T-cell (primary cell): ENCODE results near the gene PRR11. TPM values are rescaled to one million over a fixed set of nuclear protein-coding genes. Genes with fewer than 3 reads are reported as not detected.

Experiments used
- ATAC-seq, 4 experiments: fragments of 200-7000 bp in 3 of 4; fragments of 150-1000 bp in 1 of 4; cut with Tn5 transposase; replicated peaks in 1 of 4; 1 replicate in 3 of 4; 2 replicates in 1 of 4; pipeline ENCODE4 v1.10.0; 2021; ENCODE audit warnings: moderate library complexity in 3 of 4, mild to moderate bottlenecking in 2 of 4, moderate number of reproducible peaks in 1 of 4
- CTCF ChIA-PET, 2 donors: fragments of 300-600 bp; sonication (Branson Sonifier 250); formaldehyde crosslinking; loops; one replicate each; lab custom pipeline; 2022; ENCODE audit warnings: antibody characterized with exemption in 2 of 2; lab: Charles Lee
- POLR2A ChIA-PET, 2 donors: fragments of 300-600 bp; sonication (Branson Sonifier 250); formaldehyde crosslinking; loops; one replicate each; lab custom pipeline; 2022; ENCODE audit warnings: antibody characterized with exemption in 2 of 2; lab: Charles Lee
- DNase-seq, 35 experiments: peaks; one replicate each; pipeline versions ENCODE4 v3.0.0 to v3.0.0-alpha.2; 2013 to 2023
- H3K27ac ChIP-seq: one replicate; pipeline ENCODE4 v1.5.1; 2013; ENCODE audit warnings: low read length
- H3K27me3 ChIP-seq, 2 experiments: replicated peaks in 1 of 2; 1 replicate in 1 of 2; 2 replicates in 1 of 2; pipeline versions ENCODE4 v1.6.1 to v1.7.0; 2013; ENCODE audit warnings: low read length in 1 of 2, mixed read lengths in 1 of 2; ENCODE audit not compliant: control insufficient read depth in 2 of 2, insufficient read depth in 2 of 2; ENCODE audit errors: extremely low read depth in 1 of 2
- H3K36me3 ChIP-seq, 2 donors: 1 replicate in 1 of 2; 2 replicates in 1 of 2; pipeline versions ENCODE4 v1.6.1 to v1.7.0; 2013; ENCODE audit warnings: low read length in 1 of 2; ENCODE audit not compliant: control insufficient read depth in 2 of 2, insufficient read depth in 1 of 2; ENCODE audit errors: extremely low read depth in 1 of 2
- H3K4me1 ChIP-seq, 2 experiments: 1 replicate in 1 of 2; 2 replicates in 1 of 2; pipeline versions ENCODE4 v1.6.1 to v1.7.0; 2013; ENCODE audit warnings: low read length in 2 of 2, mixed read lengths in 1 of 2; ENCODE audit not compliant: insufficient read depth in 2 of 2, control insufficient read depth in 1 of 2; ENCODE audit errors: extremely low read depth in 1 of 2
- H3K4me3 ChIP-seq, 2 donors: 1 replicate in 1 of 2; 2 replicates in 1 of 2; pipeline versions ENCODE4 v1.5.1 to v1.7.0; 2013; ENCODE audit warnings: mild to moderate bottlenecking in 2 of 2, low read length in 1 of 2, moderate library complexity in 1 of 2; ENCODE audit not compliant: control insufficient read depth in 1 of 2; ENCODE audit errors: extremely low read depth in 1 of 2
- H3K9me3 ChIP-seq: 2 replicates; pipeline ENCODE4 v1.7.0; 2013
- H3K27ac Mint-ChIP-seq, 2 donors: one replicate each; pipeline ENCODE4 v1.8.0; 2020 to 2021; ENCODE audit warnings: mild to moderate bottlenecking in 2 of 2, mixed read lengths in 2 of 2
- H3K27me3 Mint-ChIP-seq, 2 donors: one replicate each; pipeline ENCODE4 v1.8.0; 2021 to 2022; ENCODE audit warnings: mixed read lengths in 2 of 2
- H3K36me3 Mint-ChIP-seq: one replicate; pipeline ENCODE4 v1.8.0; 2021; ENCODE audit warnings: mixed read lengths
- H3K4me1 Mint-ChIP-seq, 3 donors: one replicate each; pipeline ENCODE4 v1.8.0; 2020 to 2022; ENCODE audit warnings: mixed read lengths in 3 of 3, mild to moderate bottlenecking in 1 of 3
- H3K4me3 Mint-ChIP-seq, 3 donors: one replicate each; pipeline ENCODE4 v1.8.0; 2020 to 2022; ENCODE audit warnings: mild to moderate bottlenecking in 3 of 3, mixed read lengths in 3 of 3, moderate library complexity in 3 of 3
- H3K9me3 Mint-ChIP-seq, 3 donors: one replicate each; pipeline ENCODE4 v1.8.0; 2020 to 2022; ENCODE audit warnings: mixed read lengths in 3 of 3
- WGBS: methylation state at CpG from one replicate; pipeline ENCODE4 v1.1.5; 2013; ENCODE audit warnings: missing lambda C conversion rate; ENCODE audit not compliant: insufficient coverage; 5-methylcytosine and 5-hydroxymethylcytosine counted together
- total RNA-seq, 35 experiments: library from RNA in 6 of 35; stranded (reverse) in 6 of 35; fragments of 120-200 nt in 1 of 35; gene quantifications; one replicate each; pipeline versions ENCODE4 v1.2.1 to v1.2.4 and lab custom pipeline; 2013 to 2026

PRR11 gene
- total RNA-seq, 5 donors from 2014 or later (not counting 1 experiment from before 2014, with no cell fraction given): 1.1 to 3.3 (median 1.8) TPM

GRCh38 chr17:59149051-59149450 is 6.5 kb upstream of the PRR11 start:
- H3K4me1 Mint-ChIP-seq: peaks cover 28 to 48% (median 47%) of the 10 kb centered on the region in 3 donors
- H3K36me3 Mint-ChIP-seq: peaks cover 6% of the 10 kb centered on the region
- no peaks in the 10 kb centered on the region for H3K9me3 Mint-ChIP-seq
- DNase-seq (no peak), ATAC-seq (no peak)
- H3K4me3 Mint-ChIP-seq: no peak overlapping the region
- no CpG with 5 or more reads among the region's 2 CpGs for WGBS
- Histone ChIP-seq H3K9me3 (no peaks in the 10 kb centered on the region), H3K36me3 (no peaks in the 10 kb centered on the region), H3K4me3 (no peak overlapping the region), H3K27me3 (no peaks in the 10 kb centered on the region), H3K4me1 (peaks cover 8 to 14% of the 10 kb centered on the region in 2 experiments), H3K27ac (no peak overlapping the region)
- no peak overlapping the region for H3K27ac Mint-ChIP-seq
- ChIA-PET POLR2A (no interaction called here), CTCF (interaction anchor here in 1 of 2 donors (0.5 kb wide), 1 partner anchor 38 kb away, joined by 3 read pairs; no protein-coding TSS in a partner anchor)
- no peaks in the 10 kb centered on the region for H3K27me3 Mint-ChIP-seq

GRCh38 chr17:59149841-59150511 is 5.6 kb upstream of the PRR11 start:
- no peak for ATAC-seq
- ChIA-PET CTCF (no interaction called here), POLR2A (no interaction called here)
- peaks cover 28 to 52% (median 52%) of the 10 kb centered on the region in 3 donors for H3K4me1 Mint-ChIP-seq
- no peaks in the 10 kb centered on the region for H3K9me3 Mint-ChIP-seq
- H3K36me3 ChIP-seq: no peaks in the 10 kb centered on the region
- 56% methylated on average over 1 of the region's 5 CpGs for WGBS
- no peaks in the 10 kb centered on the region for H3K9me3 ChIP-seq
- no peaks in the 10 kb centered on the region for H3K36me3 Mint-ChIP-seq
- H3K4me3 Mint-ChIP-seq: no peak overlapping the region
- no peak overlapping the region for H3K27ac ChIP-seq
- DNase-seq: no peak
- no peak overlapping the region for H3K27ac Mint-ChIP-seq
- H3K4me1 ChIP-seq: peaks cover 12 to 14% of the 10 kb centered on the region in 2 experiments
- H3K27me3 Mint-ChIP-seq: no peaks in the 10 kb centered on the region
- no peak overlapping the region for H3K4me3 ChIP-seq
- H3K27me3 ChIP-seq: no peaks in the 10 kb centered on the region

GRCh38 chr17:59151006-59151405 is 4.5 kb upstream of the PRR11 start:
- Mint-ChIP-seq H3K9me3 (no peaks in the 10 kb centered on the region), H3K4me3 (no peak overlapping the region), H3K27me3 (no peaks in the 10 kb centered on the region), H3K4me1 (peaks cover 20 to 50% (median 48%) of the 10 kb centered on the region in 3 donors), H3K36me3 (no peaks in the 10 kb centered on the region), H3K27ac (peak overlapping the region in 1 of 2 donors; percentile 23)
- no peak overlapping the region for H3K27ac ChIP-seq
- no peak for ATAC-seq
- no peaks in the 10 kb centered on the region for H3K36me3 ChIP-seq
- peaks cover 16 to 17% of the 10 kb centered on the region in 2 experiments for H3K4me1 ChIP-seq
- H3K9me3 ChIP-seq: no peaks in the 10 kb centered on the region
- 26% methylated on average over 2 of the region's 5 CpGs for WGBS
- H3K27me3 ChIP-seq: no peaks in the 10 kb centered on the region
- DNase-seq: peak in 1 of 35 experiments; percentile 24
- H3K4me3 ChIP-seq: no peak overlapping the region
- POLR2A ChIA-PET: no interaction called here
- CTCF ChIA-PET: interaction anchor here in 1 of 2 donors (0.5 kb wide), 1 partner anchor 14 kb away, joined by 7 read pairs; no protein-coding TSS in a partner anchor

GRCh38 chr17:59151591-59151990 is 4.0 kb upstream of the PRR11 start:
- no peak for ATAC-seq
- H3K4me3 Mint-ChIP-seq: peak overlapping the region in 2 of 3 donors; percentile 5 to 35
- H3K9me3 Mint-ChIP-seq: no peaks in the 10 kb centered on the region
- H3K27me3 Mint-ChIP-seq: no peaks in the 10 kb centered on the region
- no peak overlapping the region for H3K27ac ChIP-seq
- WGBS: no CpG with 5 or more reads among the region's 1 CpG
- no peaks in the 10 kb centered on the region for H3K27me3 ChIP-seq
- no peak for DNase-seq
- peaks cover 21 to 22% of the 10 kb centered on the region in 2 experiments for H3K4me1 ChIP-seq
- peak overlapping the region; percentile 34 to 44 for H3K27ac Mint-ChIP-seq
- H3K9me3 ChIP-seq: no peaks in the 10 kb centered on the region
- H3K4me3 ChIP-seq: no peak overlapping the region
- peaks cover 19 to 50% (median 48%) of the 10 kb centered on the region in 3 donors for H3K4me1 Mint-ChIP-seq
- ChIA-PET POLR2A (interaction anchor here in 1 of 2 donors (1.1 kb wide), 1 partner anchor 45 kb away, joined by 4 read pairs; the partner anchor contains the start of gene TRIM37), CTCF (interaction anchor here in 1 of 2 donors (0.5 kb wide), 1 partner anchor 13 kb away, joined by 7 read pairs; no protein-coding TSS in a partner anchor)
- no peaks in the 10 kb centered on the region for H3K36me3 Mint-ChIP-seq
- H3K36me3 ChIP-seq: no peaks in the 10 kb centered on the region

- Mint-ChIP-seq H3K27me3 (no peaks in the 10 kb centered on the region), H3K9me3 (no peaks in the 10 kb centered on the region), H3K4me3 (peak overlapping the region in 1 of 3 donors; percentile 53), H3K27ac (peak overlapping the region; percentile 3 to 80), H3K4me1 (peaks cover 19 to 49% (median 46%) of the 10 kb centered on the region in 3 donors), H3K36me3 (no peaks in the 10 kb centered on the region)
- ATAC-seq: no peak
- H3K4me3 ChIP-seq: no peak overlapping the region
- no peaks in the 10 kb centered on the region for H3K9me3 ChIP-seq
- H3K27me3 ChIP-seq: no peaks in the 10 kb centered on the region
- POLR2A ChIA-PET: interaction anchor here in 1 of 2 donors (0.7 kb wide), 1 partner anchor 79 kb away, joined by 5 read pairs; no protein-coding TSS in a partner anchor
- WGBS: 100% methylated on average over 1 of the region's 1 CpG
- no peaks in the 10 kb centered on the region for H3K36me3 ChIP-seq
- CTCF ChIA-PET: interaction anchor here (0.6 to 0.7 kb wide), 3 partner anchors 13 to 488 kb away, joined by 3 to 5 read pairs (median 3); no protein-coding TSS in a partner anchor
- DNase-seq: no peak
- peaks cover 22 to 24% of the 10 kb centered on the region in 2 experiments for H3K4me1 ChIP-seq
- no peak overlapping the region for H3K27ac ChIP-seq
These were observed 2.6 kb upstream of the PRR11 start for GRCh38 chr17:59152925-59153324.

- Histone ChIP-seq H3K4me3 (peak overlapping the region; percentile 92 to 99), H3K27me3 (no peaks in the 10 kb centered on the region), H3K9me3 (no peaks in the 10 kb centered on the region), H3K36me3 (no peaks in the 10 kb centered on the region), H3K4me1 (peaks cover 22 to 24% of the 10 kb centered on the region in 2 experiments), H3K27ac (peak overlapping the region; percentile 62)
- POLR2A ChIA-PET: interaction anchor here in 1 of 2 donors (0.6 kb wide), 1 partner anchor 61 kb away, joined by 3 read pairs; no protein-coding TSS in a partner anchor
- no peak for ATAC-seq
- CTCF ChIA-PET: interaction anchor here in 1 of 2 donors (1.2 to 1.3 kb wide), 2 partner anchors 8 to 523 kb away, joined by 3 to 5 read pairs; no protein-coding TSS in a partner anchor
- Mint-ChIP-seq H3K27me3 (no peaks in the 10 kb centered on the region), H3K27ac (no peak overlapping the region), H3K9me3 (no peaks in the 10 kb centered on the region), H3K4me3 (no peak overlapping the region), H3K36me3 (no peaks in the 10 kb centered on the region), H3K4me1 (peaks cover 19 to 48% (median 44%) of the 10 kb centered on the region in 3 donors)
- peak in 19 of 35 experiments; percentile 1 to 55 (median 13) for DNase-seq
- 0% methylated on average over 24 of the region's 25 CpGs for WGBS
These were observed 1.2 kb upstream of the PRR11 start for GRCh38 chr17:59154292-59154720.
